ENCODE results near the gene MYBBP1A. TPM values are rescaled to one million over a fixed set of nuclear protein-coding genes. Genes with fewer than 3 reads are reported as not detected.

Gene MYBBP1A
- total RNA-seq, 1 donor from 2014 or later, result 47.9 TPM

GRCh38 chr17:4514779-4515178 is 40.4 kb downstream of the MYBBP1A start:
- DNase-seq (ENCODE audit: extremely low spot score, unreplicated experiment), result no peak
- TF ChIP-seq, protein P1, sequence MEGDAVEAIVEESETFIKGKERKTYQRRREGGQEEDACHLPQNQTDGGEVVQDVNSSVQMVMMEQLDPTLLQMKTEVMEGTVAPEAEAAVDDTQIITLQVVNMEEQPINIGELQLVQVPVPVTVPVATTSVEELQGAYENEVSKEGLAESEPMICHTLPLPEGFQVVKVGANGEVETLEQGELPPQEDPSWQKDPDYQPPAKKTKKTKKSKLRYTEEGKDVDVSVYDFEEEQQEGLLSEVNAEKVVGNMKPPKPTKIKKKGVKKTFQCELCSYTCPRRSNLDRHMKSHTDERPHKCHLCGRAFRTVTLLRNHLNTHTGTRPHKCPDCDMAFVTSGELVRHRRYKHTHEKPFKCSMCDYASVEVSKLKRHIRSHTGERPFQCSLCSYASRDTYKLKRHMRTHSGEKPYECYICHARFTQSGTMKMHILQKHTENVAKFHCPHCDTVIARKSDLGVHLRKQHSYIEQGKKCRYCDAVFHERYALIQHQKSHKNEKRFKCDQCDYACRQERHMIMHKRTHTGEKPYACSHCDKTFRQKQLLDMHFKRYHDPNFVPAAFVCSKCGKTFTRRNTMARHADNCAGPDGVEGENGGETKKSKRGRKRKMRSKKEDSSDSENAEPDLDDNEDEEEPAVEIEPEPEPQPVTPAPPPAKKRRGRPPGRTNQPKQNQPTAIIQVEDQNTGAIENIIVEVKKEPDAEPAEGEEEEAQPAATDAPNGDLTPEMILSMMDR (IDR thresholded peaks at IDR 0.05), result no peak
- Mint-ChIP-seq H3K9me3 (ENCODE audit: unreplicated experiment) (no peaks in the 10 kb centered on the region), H3K27ac (ENCODE audit: unreplicated experiment) (no peak overlapping the region), H3K4me3 (ENCODE audit: unreplicated experiment) (no peak overlapping the region), H3K4me1 (ENCODE audit: unreplicated experiment) (no peaks in the 10 kb centered on the region), H3K27me3 (ENCODE audit: unreplicated experiment) (peaks cover 11% of the 10 kb centered on the region), H3K36me3 (ENCODE audit: unreplicated experiment) (no peaks in the 10 kb centered on the region)

DNA sequence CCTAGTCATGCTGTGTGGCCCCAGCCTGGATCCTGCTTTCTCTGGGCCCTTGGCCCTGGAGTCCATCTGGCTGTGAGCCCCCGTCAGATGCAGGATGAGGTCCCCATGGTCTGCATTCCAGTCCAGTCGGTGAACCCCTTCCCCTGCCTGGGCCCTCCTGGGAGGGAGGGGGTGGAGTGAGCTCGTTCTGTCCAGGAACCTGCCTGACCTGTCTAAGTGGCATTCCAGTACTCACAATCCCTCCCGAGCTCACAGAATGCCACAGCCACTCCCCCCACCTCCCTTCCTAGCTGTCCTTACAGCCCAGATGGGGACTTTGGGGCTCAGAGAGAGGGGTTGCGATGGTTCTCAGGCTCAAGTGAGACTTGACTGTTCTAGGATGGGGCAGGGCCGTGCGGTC is 41.0 kb downstream of the MYBBP1A start:
- TF ChIP-seq, protein P1 (IDR thresholded peaks at IDR 0.05), result no peak
- Mint-ChIP-seq H3K4me1 (ENCODE audit: unreplicated experiment) (no peaks in the 10 kb centered on the region), H3K27me3 (ENCODE audit: unreplicated experiment) (peaks cover 17% of the 10 kb centered on the region), H3K36me3 (ENCODE audit: unreplicated experiment) (no peaks in the 10 kb centered on the region), H3K9me3 (ENCODE audit: unreplicated experiment) (no peaks in the 10 kb centered on the region), H3K27ac (ENCODE audit: unreplicated experiment) (no peak overlapping the region), H3K4me3 (ENCODE audit: unreplicated experiment) (no peak overlapping the region)
- DNase-seq (ENCODE audit: extremely low spot score, unreplicated experiment), result no peak

GRCh38 chr17:4513113-4514032 is 41.8 kb downstream of the MYBBP1A start:
- DNase-seq (ENCODE audit: extremely low spot score, unreplicated experiment), result no peak
- no peak overlapping the region for H3K4me3 Mint-ChIP-seq (ENCODE audit: unreplicated experiment)
- H3K4me1 Mint-ChIP-seq (ENCODE audit: unreplicated experiment), result no peaks in the 10 kb centered on the region
- no peak overlapping the region for H3K27ac Mint-ChIP-seq (ENCODE audit: unreplicated experiment)
- H3K27me3 Mint-ChIP-seq (ENCODE audit: unreplicated experiment), result peaks cover 23% of the 10 kb centered on the region
- TF ChIP-seq, protein P1 (IDR thresholded peaks at IDR 0.05), result no peak
- H3K9me3 Mint-ChIP-seq (ENCODE audit: unreplicated experiment), result no peaks in the 10 kb centered on the region
- H3K36me3 Mint-ChIP-seq (ENCODE audit: unreplicated experiment), result no peaks in the 10 kb centered on the region

GRCh38 chr17:4512156-4513112 is 42.8 kb downstream of the MYBBP1A start:
- peaks cover 21% of the 10 kb centered on the region for H3K27me3 Mint-ChIP-seq (ENCODE audit: unreplicated experiment)
- H3K27ac Mint-ChIP-seq (ENCODE audit: unreplicated experiment), result no peak overlapping the region
- H3K9me3 Mint-ChIP-seq (ENCODE audit: unreplicated experiment), result no peaks in the 10 kb centered on the region
- no peak for DNase-seq (ENCODE audit: extremely low spot score, unreplicated experiment)
- H3K36me3 Mint-ChIP-seq (ENCODE audit: unreplicated experiment), result no peaks in the 10 kb centered on the region
- no peak overlapping the region for H3K4me3 Mint-ChIP-seq (ENCODE audit: unreplicated experiment)
- no peaks in the 10 kb centered on the region for H3K4me1 Mint-ChIP-seq (ENCODE audit: unreplicated experiment)
- TF ChIP-seq, protein P1 (IDR thresholded peaks at IDR 0.05), result no peak
